DOHH2 (cell line): ENCODE results near the gene TEC.

Source experiments
- H3F3A ChIP-seq: fragments of 200-600 bp; sonication (generic), shearing (Covaris generic); 2 replicates; pipeline ENCODE4 v1.6.0; 2016; ENCODE audit warnings: antibody characterized with exemption, mild to moderate bottlenecking; ENCODE audit not compliant: control insufficient read depth, insufficient read depth
- H3K27ac ChIP-seq: fragments of 200-600 bp; sonication (generic); 2 replicates; pipeline ENCODE4 v1.5.1; 2014; ENCODE audit warnings: low read depth, mild to moderate bottlenecking, low read length, moderate library complexity
- H3K27me3 ChIP-seq: fragments of 200-600 bp; sonication (generic); 2 replicates; pipeline ENCODE4 v1.6.1; 2014; ENCODE audit warnings: mild to moderate bottlenecking, low read length, mixed read lengths; ENCODE audit not compliant: control insufficient read depth
- H3K36me3 ChIP-seq: fragments of 200-600 bp; sonication (generic); 2 replicates; pipeline ENCODE4 v1.6.1; 2014; ENCODE audit warnings: mild to moderate bottlenecking, low read length, moderate library complexity, mixed read lengths; ENCODE audit not compliant: control insufficient read depth
- H3K4me1 ChIP-seq: fragments of 200-600 bp; sonication (generic); 2 replicates; pipeline ENCODE4 v1.6.1; 2014; ENCODE audit warnings: mild to moderate bottlenecking, low read length, mixed read lengths; ENCODE audit not compliant: control insufficient read depth
- H3K4me2 ChIP-seq: fragments of 200-600 bp; sonication (generic); 2 replicates; pipeline ENCODE4 v1.6.0; 2014; ENCODE audit warnings: mild to moderate bottlenecking, low read length, moderate library complexity
- H3K4me3 ChIP-seq: fragments of 200-600 bp; sonication (generic); 2 replicates; pipeline ENCODE4 v1.5.1; 2014; ENCODE audit warnings: mild to moderate bottlenecking, low read length, mixed read lengths
- H3K79me2 ChIP-seq: fragments of 200-600 bp; sonication (generic); 2 replicates; pipeline ENCODE4 v1.6.1; 2014; ENCODE audit warnings: mild to moderate bottlenecking, low read length, mixed read lengths; ENCODE audit not compliant: control insufficient read depth
- H3K9me2 ChIP-seq: fragments of 200-600 bp; sonication (generic); replicated peaks from 2 replicates; pipeline ENCODE4 v1.6.1; 2014; ENCODE audit warnings: mild to moderate bottlenecking, low read length, mixed read lengths; ENCODE audit not compliant: control insufficient read depth
- H3K9me3 ChIP-seq: fragments of 200-600 bp; sonication (generic); 2 replicates; pipeline ENCODE4 v1.6.1; 2014; ENCODE audit warnings: antibody characterized with exemption, low read length, mixed read lengths; ENCODE audit not compliant: control insufficient read depth, insufficient read depth
- H4K20me1 ChIP-seq: fragments of 200-600 bp; sonication (generic); 2 replicates; pipeline ENCODE4 v1.6.0; 2014; ENCODE audit warnings: low read depth, mild to moderate bottlenecking, antibody characterized with exemption, low read length, moderate library complexity; ENCODE audit not compliant: control insufficient read depth, insufficient read depth
- CTCF ChIP-seq: fragments of 200-600 bp; sonication (generic); IDR thresholded peaks from one replicate; pipeline ENCODE4 v1.5.1; 2014; ENCODE audit warnings: antibody characterized with exemption, mild to moderate bottlenecking, low read depth, low read length; ENCODE audit not compliant: poor library complexity, severe bottlenecking
- EZH2phosphoT487 ChIP-seq: fragments of 200-600 bp; sonication (generic); IDR thresholded peaks from 2 replicates; pipeline ENCODE4 v1.6.1; 2017; ENCODE audit warnings: borderline replicate concordance, mild to moderate bottlenecking, antibody characterized with exemption, low read length, moderate library complexity, mixed read lengths

TEC gene

DNA sequence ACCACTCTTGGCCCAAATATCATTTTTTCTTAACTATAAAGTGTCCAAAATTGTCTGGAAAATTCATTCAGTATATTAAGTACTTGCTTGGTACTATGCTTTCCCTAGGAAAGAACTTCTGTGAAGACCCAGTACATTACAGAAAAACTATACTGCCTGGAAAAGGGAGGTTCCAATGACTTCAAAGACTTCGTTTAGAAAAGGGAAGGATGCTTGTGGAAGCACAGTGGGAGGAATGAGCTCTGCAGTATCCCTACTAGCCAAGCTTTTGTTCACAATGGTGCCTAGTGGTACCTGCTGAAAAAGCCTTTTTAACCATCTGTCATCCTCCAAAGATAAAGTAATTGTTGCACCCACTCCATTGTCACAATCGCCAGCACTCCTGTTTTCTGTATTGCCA is 7.2 kb downstream of the TEC start:
- Histone ChIP-seq H3K4me2 (no peak overlapping the region), H3K4me1 (peaks cover 28% of the 10 kb centered on the region), H3K9me2 (no peaks in the 10 kb centered on the region), H3K4me3 (no peak overlapping the region), H3K79me2 (peaks cover 88% of the 10 kb centered on the region), H3K36me3 (peaks cover 7% of the 10 kb centered on the region), H3K9me3 (no peaks in the 10 kb centered on the region), H3K27ac (no peak overlapping the region), H4K20me1 (no peaks in the 10 kb centered on the region), H3F3A (no peaks in the 10 kb centered on the region), H3K27me3 (no peaks in the 10 kb centered on the region)
- TF ChIP-seq EZH2phosphoT487 (no peak), CTCF (no peak)

DNA sequence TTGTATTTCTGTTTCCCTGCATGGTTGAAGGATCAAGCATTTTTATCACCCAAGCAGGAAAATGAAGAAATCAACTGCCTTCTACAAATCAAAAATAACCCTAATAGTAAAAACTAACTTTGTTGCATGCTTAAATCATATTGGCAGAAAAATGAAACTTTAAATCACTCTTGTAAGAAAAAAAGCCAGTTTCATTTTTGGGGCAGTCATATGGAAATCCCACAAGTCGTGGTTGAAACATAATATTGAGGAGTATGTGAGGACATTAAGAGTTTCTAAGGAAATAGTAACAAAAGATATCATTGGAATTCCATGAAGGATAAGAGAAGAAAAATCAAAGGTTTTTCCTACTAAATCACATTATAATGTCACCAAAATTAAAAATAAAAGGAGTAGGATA is 8.4 kb downstream of the TEC start:
- H3K9me3 ChIP-seq: no peaks in the 10 kb centered on the region
- H3K4me1 ChIP-seq: peaks cover 28% of the 10 kb centered on the region
- peak overlapping the region; percentile 37 for H3K4me3 ChIP-seq
- H4K20me1 ChIP-seq: no peaks in the 10 kb centered on the region
- TF ChIP-seq CTCF (no peak), EZH2phosphoT487 (no peak)
- no peaks in the 10 kb centered on the region for H3F3A ChIP-seq
- peak overlapping the region; percentile 28; the same call in 1 of the 2 replicates for H3K27ac ChIP-seq
- no peaks in the 10 kb centered on the region for H3K9me2 ChIP-seq
- no peaks in the 10 kb centered on the region for H3K27me3 ChIP-seq
- peaks cover 7% of the 10 kb centered on the region; the same call in 1 of the 2 replicates for H3K36me3 ChIP-seq
- H3K4me2 ChIP-seq: peak overlapping the region; percentile 50
- peaks cover 82% of the 10 kb centered on the region for H3K79me2 ChIP-seq

- H3K27ac ChIP-seq: no peak overlapping the region
- H4K20me1 ChIP-seq: no peaks in the 10 kb centered on the region
- H3K4me1 ChIP-seq: peaks cover 28% of the 10 kb centered on the region
- peaks cover 84% of the 10 kb centered on the region for H3K79me2 ChIP-seq
- H3K4me3 ChIP-seq: no peak overlapping the region
- no peaks in the 10 kb centered on the region for H3K9me2 ChIP-seq
- H3K4me2 ChIP-seq: no peak overlapping the region
- H3K36me3 ChIP-seq: peaks cover 7% of the 10 kb centered on the region; the same call in 1 of the 2 replicates
- no peaks in the 10 kb centered on the region for H3K9me3 ChIP-seq
- no peaks in the 10 kb centered on the region for H3F3A ChIP-seq
- no peaks in the 10 kb centered on the region for H3K27me3 ChIP-seq
- TF ChIP-seq EZH2phosphoT487: no peak
- no peak for TF ChIP-seq CTCF
Measured at GRCh38 chr4:48259748-48260147, 9.9 kb downstream of the TEC start.
